Mucosa of descending colon (tissue), 3 donors: ENCODE measurements around the gene SFMBT2. TPM values are rescaled to one million over a fixed set of nuclear protein-coding genes. Genes with fewer than 3 reads are reported as not detected.

Experiments used
- ATAC-seq: fragments of 200-7000 bp; cut with Tn5 transposase; one replicate; pipeline ENCODE4 v1.9.1; 2020; ENCODE audit warnings: mild to moderate bottlenecking, moderate library complexity
- DNase-seq, 3 donors: peaks; one replicate each; pipeline ENCODE4 v3.0.0-alpha.2; 2020
- H3K36me3 ChIP-seq: fragments of 200-600 bp; one replicate; pipeline ENCODE4 v1.8.0; 2021; ENCODE audit warnings: low read depth, mild to moderate bottlenecking
- H3K4me1 ChIP-seq: fragments of 200-600 bp; one replicate; pipeline ENCODE4 v1.8.0; 2021; ENCODE audit warnings: low read depth, mild to moderate bottlenecking
- H3K4me3 ChIP-seq: fragments of 200-600 bp; one replicate; pipeline ENCODE4 v1.8.0; 2021; ENCODE audit warnings: mild to moderate bottlenecking
- H3K9me3 ChIP-seq: fragments of 200-600 bp; one replicate; pipeline ENCODE4 v1.8.0; 2021; ENCODE audit warnings: mild to moderate bottlenecking
- CTCF ChIP-seq: fragments of 200-600 bp; IDR thresholded peaks from one replicate; pipeline ENCODE4 v1.8.0; 2022; ENCODE audit warnings: antibody characterized with exemption, mild to moderate bottlenecking
- intact Hi-C, 2 donors: fragments of 100-400 bp; cut with DNase I in 1 of 2; cut with micrococcal nuclease in 1 of 2; formaldehyde crosslinking; loops; one replicate each; pipeline versions ENCODE4 v1.11.0 to v1.11.1; 2022; cut with DNase I, micrococcal nuclease
- total RNA-seq, 3 donors: library from RNA; stranded (reverse); fragmentation: NEBNext Ultra II Directional in 2 of 3; extraction: Animal tissue kit (Norgen Biotek cat#: 25700) in 2 of 3; gene quantifications; one replicate each; pipeline versions ENCODE4 v1.2.1 to v1.2.4, GENCODE V29; 2021 to 2023
- donor health status: DM: no; HTN: no; CAD: no; lungs with moderate emphysema.
- donor health status: DM: no; HTN: no; CAD: no.
- donor health status: DM: no; HTN: yes; CAD: no.

Gene SFMBT2
- total RNA-seq, 3 donors from 2014 or later = 3.9 to 8.8 (median 5.7) TPM

DNA sequence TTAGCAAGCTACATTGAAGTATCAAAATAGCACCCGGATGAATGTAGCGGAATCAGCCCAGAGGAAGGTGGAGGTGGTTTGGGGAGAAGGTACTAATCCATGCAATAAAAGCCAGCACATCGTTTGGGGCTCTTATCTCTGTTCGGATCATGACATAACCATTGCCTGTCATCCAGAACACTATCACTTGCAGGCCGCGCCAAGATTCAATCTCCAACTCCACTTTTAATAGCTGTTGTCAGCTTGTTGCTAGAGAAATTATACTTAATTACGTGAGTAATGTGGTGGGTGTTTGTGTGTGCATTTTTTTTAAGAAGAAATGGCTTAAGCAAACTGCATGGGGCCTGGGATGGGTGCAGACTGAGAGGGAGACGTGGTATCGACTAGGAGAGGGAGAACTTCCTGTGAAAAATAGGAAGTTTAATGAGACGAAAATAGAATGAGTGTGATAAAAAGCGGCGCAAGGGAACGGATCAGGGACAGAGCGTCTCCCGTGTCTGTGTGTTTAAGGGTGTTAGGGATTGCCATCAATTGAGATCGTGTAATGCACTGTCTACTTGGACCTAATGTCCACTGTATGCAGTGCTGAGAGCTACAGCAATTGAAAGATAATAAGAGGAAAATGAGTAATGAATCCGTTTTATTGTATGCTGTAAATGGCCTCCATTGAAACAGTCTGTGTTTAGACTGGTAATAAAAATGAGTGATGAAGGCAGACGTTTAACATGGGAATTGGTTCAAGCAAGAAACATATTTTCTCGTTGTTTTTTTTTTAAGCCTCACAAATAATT is 27.6 kb upstream of the SFMBT2 start:
- intact Hi-C loops = no loop called here
- no peak for ATAC-seq
- no peaks in the 10 kb centered on the region for H3K36me3 ChIP-seq
- H3K9me3 ChIP-seq = no peaks in the 10 kb centered on the region
- no peak for DNase-seq
- no peak for TF ChIP-seq CTCF
- H3K4me1 ChIP-seq = no peaks in the 10 kb centered on the region
- no peak overlapping the region for H3K4me3 ChIP-seq

GRCh38 chr10:7436490-7437100 is 25.8 kb upstream of the SFMBT2 start:
- Histone ChIP-seq H3K4me3 (no peak overlapping the region), H3K36me3 (no peaks in the 10 kb centered on the region), H3K4me1 (no peaks in the 10 kb centered on the region), H3K9me3 (no peaks in the 10 kb centered on the region)
- ATAC-seq (no peak), DNase-seq (no peak)
- TF ChIP-seq CTCF = no peak
- intact Hi-C loops = no loop called here

GRCh38 chr10:7435674-7436073 is 24.8 kb upstream of the SFMBT2 start:
- DNase-seq (no peak), ATAC-seq (no peak)
- TF ChIP-seq CTCF = no peak
- intact Hi-C loops = no loop called here
- H3K9me3 ChIP-seq = no peaks in the 10 kb centered on the region
- no peaks in the 10 kb centered on the region for H3K4me1 ChIP-seq
- H3K4me3 ChIP-seq = no peak overlapping the region
- H3K36me3 ChIP-seq = no peaks in the 10 kb centered on the region

GRCh38 chr10:7434378-7434777 is 23.5 kb upstream of the SFMBT2 start:
- Histone ChIP-seq H3K9me3 (no peaks in the 10 kb centered on the region), H3K4me1 (no peaks in the 10 kb centered on the region), H3K4me3 (no peak overlapping the region), H3K36me3 (no peaks in the 10 kb centered on the region)
- TF ChIP-seq CTCF = no peak
- ATAC-seq = no peak
- DNase-seq = no peak
- intact Hi-C loops = no loop called here

GRCh38 chr10:7433861-7434260 is 23.0 kb upstream of the SFMBT2 start:
- H3K4me3 ChIP-seq = no peak overlapping the region
- intact Hi-C loops = no loop called here
- DNase-seq (no peak), ATAC-seq (no peak)
- H3K36me3 ChIP-seq = no peaks in the 10 kb centered on the region
- no peaks in the 10 kb centered on the region for H3K4me1 ChIP-seq
- TF ChIP-seq CTCF = no peak
- no peaks in the 10 kb centered on the region for H3K9me3 ChIP-seq
